Measurements from ENCODE around the gene PRKCQ. TPM values are rescaled to one million over a fixed set of nuclear protein-coding genes. Genes with fewer than 3 reads are reported as not detected.

Gene PRKCQ
- total and polyA plus RNA-seq, 2 of the 8 experiments (the other 6 are each of a cell fraction or from before 2014, with no cell fraction given): 9.1 to 22.6 TPM

- Histone ChIP-seq H4K8ac (ENCODE audit: extremely low read depth, insufficient read depth, low read length) (no peak overlapping the region), H3K9ac (replicated peaks in 1 of 4; ENCODE audit: extremely low read depth in 1 of 4, low read depth in 3 of 4, low read length in 3 of 4) (no peak overlapping the region), H2AK5ac (ENCODE audit: low read depth, low read length) (no peak overlapping the region), H3K79me2 (ENCODE audit: control insufficient read depth in 1 of 2, insufficient read depth in 2 of 2, low read length in 2 of 2) (no peaks in the 10 kb centered on the region), H3K4me1 (replicated peaks in 1 of 4; ENCODE audit: control insufficient read depth in 3 of 4, insufficient read depth in 4 of 4, low read length in 3 of 4) (no peaks in the 10 kb centered on the region), H4K20me1 (replicated peaks in 1 of 2; ENCODE audit: control insufficient read depth in 1 of 2, insufficient read depth in 2 of 2, low read length in 2 of 2) (no peaks in the 10 kb centered on the region), H3K18ac (ENCODE audit: extremely low read depth, low read length) (no peak overlapping the region), H3K36me3 (ENCODE audit: control insufficient read depth in 2 of 4, insufficient read depth in 4 of 4, low read length in 3 of 4) (no peaks in the 10 kb centered on the region), H3K9me3 (ENCODE audit: insufficient read depth in 2 of 2, low read depth in 1 of 2, low read length in 1 of 2) (no peaks in the 10 kb centered on the region; a peak in 1 of 4 replicates), H2BK120ac (replicated peaks; ENCODE audit: low read depth, low read length) (no peak overlapping the region), H4K91ac (replicated peaks; ENCODE audit: insufficient read length, low read length) (no peak overlapping the region), H3K23me2 (ENCODE audit: low read depth, low read length) (no peaks in the 10 kb centered on the region), H4K5ac (ENCODE audit: insufficient read length, low read depth, low read length) (no peak overlapping the region), H3K56ac (replicated peaks; ENCODE audit: insufficient read length, low read depth, low read length) (no peak overlapping the region), H3K4me2 (ENCODE audit: insufficient read depth in 1 of 2, low read depth in 2 of 2, low read length in 2 of 2) (no peak overlapping the region), H3K27me3 (replicated peaks in 1 of 4; ENCODE audit: control insufficient read depth in 3 of 4, extremely low read depth in 1 of 4, insufficient read depth in 3 of 4, low read length in 3 of 4) (no peaks in the 10 kb centered on the region), H3K4me3 (ENCODE audit: extremely low read depth in 1 of 4, insufficient read depth in 2 of 4, low read depth in 3 of 4, low read length in 4 of 4) (no peak overlapping the region), H2BK15ac (ENCODE audit: low read length) (no peak overlapping the region), H3K4ac (replicated peaks; ENCODE audit: insufficient read length, low read depth, low read length) (no peak overlapping the region), H3K79me1 (ENCODE audit: low read depth, low read length) (no peaks in the 10 kb centered on the region), H2AFZ (ENCODE audit: low read length) (no peak overlapping the region), H2BK5ac (ENCODE audit: low read depth, low read length) (no peak overlapping the region), H2BK12ac (ENCODE audit: low read depth, low read length) (no peak overlapping the region), H3K27ac (ENCODE audit: low read depth, low read length) (no peak overlapping the region), H2BK20ac (ENCODE audit: low read length) (no peak overlapping the region), H3K23ac (ENCODE audit: insufficient read length) (no peak overlapping the region), H3K14ac (ENCODE audit: insufficient read length) (no peak overlapping the region)
- ChIA-PET CTCF (ENCODE audit: partially characterized antibody) (no interaction called here), POLR2A (ENCODE audit: partially characterized antibody) (no interaction called here)
- DNase-seq (ENCODE audit: low read depth in 1 of 2, low spot score in 2 of 2) (no peak), FAIRE-seq (no peak)
- WGBS, 2 experiments (ENCODE audit: extremely low coverage in 1 of 2, insufficient coverage in 1 of 2, insufficient read length in 1 of 2, insufficient replicate concordance in 2 of 2, low coverage in 1 of 2, low lambda C conversion rate in 2 of 2, missing lambda C conversion rate in 1 of 2): 97% methylated on average over 4 of the region's 4 CpGs; no CpG with 5 or more reads in 1 of the 2 experiments
- no peak for TF ChIP-seq TAF1 (IDR thresholded peaks at IDR 0.05; ENCODE audit: low read depth, low read length)
- TF ChIP-seq MAFK (IDR thresholded peaks at IDR 0.05; ENCODE audit: low read depth, low read length): no peak
- no peak for TF ChIP-seq JUND (IDR thresholded peaks at IDR 0.05; ENCODE audit: low read length)
Measured at GRCh38 chr10:6615971-6616370, 35.9 kb upstream of the PRKCQ start.
